Right ventricle myocardium superior (tissue), 1 donor: ENCODE data around the gene EME1. TPM values are rescaled to one million over a fixed set of nuclear protein-coding genes. Genes with fewer than 3 reads are reported as not detected.
"Not testable (repeated sequence)": the region's sequence is repeated elsewhere in the genome, so short reads cannot be mapped to it uniquely, and the experiment has no call there.

Experiments
- ATAC-seq: fragments of 200-7000 bp; cut with Tn5 transposase; one replicate; pipeline ENCODE4 v1.9.1; 2020; ENCODE audit warnings: mild to moderate bottlenecking; ENCODE audit not compliant: poor library complexity
- DNase-seq: peaks from one replicate; pipeline ENCODE4 v3.0.0-alpha.2; 2020
- intact Hi-C: fragments of 100-400 bp; cut with DNase I; formaldehyde crosslinking; loops from one replicate; pipeline ENCODE4 v1.11.2; 2022
- total RNA-seq: library from RNA; stranded (reverse); fragmentation: NEBNext Ultra II Directional; extraction: Animal tissue kit (Norgen Biotek cat#: 25700); gene quantifications from one replicate; pipeline ENCODE4 v1.2.1, GENCODE V29; 2021
- donor health status: DM: no; HTN: yes; CAD: no; lungs with severe emphysema.

The EME1 gene
- total RNA-seq, 1 donor from 2014 or later: not detected

GRCh38 chr17:50412188-50412732, 39.2 kb downstream of the EME1 start:
- ATAC-seq (no peak), DNase-seq (no peak)
- intact Hi-C loops: no loop called here

GRCh38 chr17:50414808-50415207, 41.8 kb downstream of the EME1 start:
- DNase-seq (no peak), ATAC-seq (no peak)
- intact Hi-C loops: no loop called here

- DNase-seq, intact Hi-C loops, ATAC-seq: not testable (repeated sequence)
Measured at GRCh38 chr17:50419577-50419976, 46.5 kb downstream of the EME1 start.

DNA sequence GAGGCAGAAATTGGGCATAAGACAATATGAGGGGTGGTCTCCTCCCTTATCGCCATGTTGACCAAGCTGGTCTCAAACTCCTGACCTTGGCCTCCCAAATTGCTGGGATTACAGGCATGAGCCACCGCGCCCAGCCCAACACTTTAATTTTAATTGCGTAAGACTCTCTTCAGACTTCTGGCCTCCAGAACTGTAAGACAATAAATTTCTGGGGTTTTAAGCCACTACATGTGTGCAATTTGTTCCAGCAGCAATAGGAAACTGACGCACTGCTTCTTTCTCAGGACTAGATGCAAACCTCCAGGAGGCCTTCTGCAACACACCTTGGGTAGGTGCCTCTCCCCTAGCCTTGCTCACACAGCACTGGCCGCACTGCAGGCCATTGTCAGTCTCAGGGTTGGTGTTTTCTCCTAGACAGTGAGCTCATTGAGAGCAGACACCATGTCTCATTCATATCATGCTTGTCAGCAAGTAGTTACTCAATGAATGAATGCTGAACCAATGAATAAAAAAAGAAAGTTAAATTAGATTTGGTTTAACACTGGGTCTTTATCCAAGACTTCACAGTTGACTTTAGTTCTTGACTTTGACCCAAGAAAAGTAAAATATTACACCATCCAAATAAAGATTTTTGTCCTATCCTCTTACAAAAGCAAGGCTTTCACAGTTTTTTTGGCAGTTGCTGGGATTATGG, 47.5 kb downstream of the EME1 start:
- ATAC-seq (peak; percentile 59), DNase-seq (peak; percentile 46)
- intact Hi-C loops: no loop called here

GRCh38 chr17:50421308-50422051, 48.5 kb downstream of the EME1 start:
- intact Hi-C loops: no loop called here
- no peak for ATAC-seq
- DNase-seq: no peak

DNA sequence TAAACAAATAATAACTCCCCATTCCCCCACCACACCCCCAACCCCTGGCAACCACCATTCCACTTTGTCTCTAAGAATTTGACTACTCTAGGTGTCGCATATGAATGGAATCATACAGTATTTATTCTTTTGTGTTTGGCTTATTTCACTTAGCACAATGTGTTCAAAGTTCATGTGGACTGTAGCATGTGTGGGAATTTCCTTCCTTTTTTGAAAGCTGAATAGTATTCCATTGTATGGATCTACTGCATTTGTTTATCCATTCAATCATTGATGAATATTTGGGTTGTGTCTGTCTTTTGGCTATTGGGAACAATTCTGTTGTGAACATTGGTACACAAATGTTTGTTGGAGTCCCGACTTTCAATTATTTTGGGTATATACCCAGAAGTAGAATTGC, 49.7 kb downstream of the EME1 start:
- ATAC-seq (no peak), DNase-seq (no peak)
- intact Hi-C loops: no loop called here

- intact Hi-C loops: no loop called here
- ATAC-seq: no peak
Measured at GRCh38 chr17:50423553-50424159, 50.6 kb downstream of the EME1 start.

DNA sequence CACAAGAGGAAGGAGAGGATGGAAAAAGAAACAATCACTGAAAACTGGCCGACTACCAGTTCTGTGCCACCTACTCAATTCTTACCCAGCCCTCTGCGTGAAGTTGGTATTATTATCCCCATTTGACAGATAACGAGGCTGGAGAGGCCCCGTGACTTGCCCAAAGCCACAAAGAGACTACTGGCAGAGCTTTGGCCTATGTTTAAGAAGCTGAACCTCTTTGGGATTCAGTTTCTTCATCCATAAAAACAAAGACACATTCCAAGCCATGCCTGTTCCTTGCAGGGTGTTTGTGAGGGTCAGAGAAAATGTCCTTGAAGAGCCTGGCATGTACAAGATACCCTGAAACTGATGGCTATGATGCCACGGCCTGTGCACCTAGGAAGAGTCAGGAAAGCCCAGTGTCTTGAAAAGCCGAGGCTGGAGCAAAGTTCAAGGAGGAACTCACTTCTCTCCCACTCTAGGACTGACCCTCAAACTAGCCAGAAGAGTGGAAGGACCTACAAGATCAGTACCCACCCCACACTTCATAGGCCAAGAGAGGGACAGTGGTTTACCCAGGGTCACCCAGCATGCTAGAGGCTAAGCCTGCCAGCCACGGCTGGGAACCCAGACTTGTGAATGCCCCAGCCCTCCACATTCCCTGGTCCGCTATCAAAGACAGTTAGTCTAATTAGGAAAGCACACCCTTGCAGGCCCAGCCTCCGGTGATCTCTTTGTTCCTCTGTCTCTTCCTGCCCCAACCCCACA, 51.4 kb downstream of the EME1 start:
- intact Hi-C loops: no loop called here
- DNase-seq (no peak), ATAC-seq (no peak)

More at GRCh38 chr17:50423553-50424159, 50.6 kb downstream of the EME1 start:
- peak; percentile 43 for DNase-seq

- ATAC-seq (no peak), DNase-seq (peak; percentile 44)
- intact Hi-C loops: no loop called here
Measured at GRCh38 chr17:50424996-50425681, 52.1 kb downstream of the EME1 start.

- intact Hi-C loops: no loop called here
- DNase-seq (peak; percentile 85), ATAC-seq (peak; percentile 94)
Measured at GRCh38 chr17:50425682-50426471, 52.8 kb downstream of the EME1 start, which contains the start of gene ACSF2. ACSF2 (plus strand) TSS chr17:50426218; CDS start chr17:50426262, 44 bp downstream.

DNA sequence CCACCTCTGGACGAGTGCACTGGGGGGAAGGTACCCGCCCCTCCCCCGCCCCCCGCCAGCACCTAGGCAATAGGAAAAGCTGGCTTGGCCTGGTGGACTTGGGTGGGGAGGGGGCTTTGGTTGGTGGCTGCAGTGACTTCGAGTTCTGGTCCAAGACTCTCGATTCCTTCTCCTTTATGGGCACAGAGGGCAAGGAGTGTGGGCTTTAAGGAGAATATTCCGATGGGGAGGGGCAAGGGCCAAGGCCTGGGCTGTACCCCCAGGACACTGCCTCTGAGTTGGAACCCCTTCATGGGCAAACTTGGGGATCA, 53.4 kb downstream of the EME1 start:
- intact Hi-C loops: no loop called here

GRCh38 chr17:50426814-50427787, 54.1 kb downstream of the EME1 start:
- DNase-seq (peak; percentile 46), ATAC-seq (peak; percentile 66)
- intact Hi-C loops: no loop called here

More for the DNA sequence above, 53.4 kb downstream of the EME1 start:
- ATAC-seq (peak; percentile 17), DNase-seq (no peak)

GRCh38 chr17:50428126-50428525, 55.1 kb downstream of the EME1 start:
- DNase-seq, ATAC-seq, intact Hi-C loops: not testable (repeated sequence)

GRCh38 chr17:50428831-50429424, 55.9 kb downstream of the EME1 start:
- no peak for ATAC-seq
- DNase-seq: no peak
- intact Hi-C loops: no loop called here

GRCh38 chr17:50429793-50430192, 56.8 kb downstream of the EME1 start:
- intact Hi-C loops: no loop called here
- ATAC-seq (no peak), DNase-seq (no peak)
